ENCODE results near the gene RAD51B. TPM values are rescaled to one million over a fixed set of nuclear protein-coding genes. Genes with fewer than 3 reads are reported as not detected.

RAD51B gene
- total RNA-seq, 1 donor from 2014 or later: 16.7 TPM

- Mint-ChIP-seq H3K27me3 (ENCODE audit: low read depth) (no peaks in the 10 kb centered on the region), H3K36me3 (ENCODE audit: low read depth) (no peaks in the 10 kb centered on the region), H3K4me3 (no peak overlapping the region), H3K4me1 (peaks cover 11% of the 10 kb centered on the region), H3K27ac (ENCODE audit: unreplicated experiment) (no peak overlapping the region), H3K9me3 (peaks cover 6% of the 10 kb centered on the region)
- no peak for DNase-seq (ENCODE audit: low read depth, low spot score)
- TF ChIP-seq, protein P1, sequence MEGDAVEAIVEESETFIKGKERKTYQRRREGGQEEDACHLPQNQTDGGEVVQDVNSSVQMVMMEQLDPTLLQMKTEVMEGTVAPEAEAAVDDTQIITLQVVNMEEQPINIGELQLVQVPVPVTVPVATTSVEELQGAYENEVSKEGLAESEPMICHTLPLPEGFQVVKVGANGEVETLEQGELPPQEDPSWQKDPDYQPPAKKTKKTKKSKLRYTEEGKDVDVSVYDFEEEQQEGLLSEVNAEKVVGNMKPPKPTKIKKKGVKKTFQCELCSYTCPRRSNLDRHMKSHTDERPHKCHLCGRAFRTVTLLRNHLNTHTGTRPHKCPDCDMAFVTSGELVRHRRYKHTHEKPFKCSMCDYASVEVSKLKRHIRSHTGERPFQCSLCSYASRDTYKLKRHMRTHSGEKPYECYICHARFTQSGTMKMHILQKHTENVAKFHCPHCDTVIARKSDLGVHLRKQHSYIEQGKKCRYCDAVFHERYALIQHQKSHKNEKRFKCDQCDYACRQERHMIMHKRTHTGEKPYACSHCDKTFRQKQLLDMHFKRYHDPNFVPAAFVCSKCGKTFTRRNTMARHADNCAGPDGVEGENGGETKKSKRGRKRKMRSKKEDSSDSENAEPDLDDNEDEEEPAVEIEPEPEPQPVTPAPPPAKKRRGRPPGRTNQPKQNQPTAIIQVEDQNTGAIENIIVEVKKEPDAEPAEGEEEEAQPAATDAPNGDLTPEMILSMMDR (conservative IDR thresholded peaks at IDR 0.05): no peak
Measured at GRCh38 chr14:68208218-68208617, 388.6 kb downstream of the RAD51B start.

GRCh38 chr14:68208626-68209317 is 389.2 kb downstream of the RAD51B start:
- TF ChIP-seq, protein P1 (conservative IDR thresholded peaks at IDR 0.05): no peak
- Mint-ChIP-seq H3K27me3 (ENCODE audit: low read depth) (no peaks in the 10 kb centered on the region), H3K9me3 (peaks cover 6% of the 10 kb centered on the region), H3K27ac (ENCODE audit: unreplicated experiment) (no peak overlapping the region), H3K4me1 (peaks cover 11% of the 10 kb centered on the region), H3K4me3 (no peak overlapping the region), H3K36me3 (ENCODE audit: low read depth) (no peaks in the 10 kb centered on the region)
- no peak for DNase-seq (ENCODE audit: low read depth, low spot score)

DNA sequence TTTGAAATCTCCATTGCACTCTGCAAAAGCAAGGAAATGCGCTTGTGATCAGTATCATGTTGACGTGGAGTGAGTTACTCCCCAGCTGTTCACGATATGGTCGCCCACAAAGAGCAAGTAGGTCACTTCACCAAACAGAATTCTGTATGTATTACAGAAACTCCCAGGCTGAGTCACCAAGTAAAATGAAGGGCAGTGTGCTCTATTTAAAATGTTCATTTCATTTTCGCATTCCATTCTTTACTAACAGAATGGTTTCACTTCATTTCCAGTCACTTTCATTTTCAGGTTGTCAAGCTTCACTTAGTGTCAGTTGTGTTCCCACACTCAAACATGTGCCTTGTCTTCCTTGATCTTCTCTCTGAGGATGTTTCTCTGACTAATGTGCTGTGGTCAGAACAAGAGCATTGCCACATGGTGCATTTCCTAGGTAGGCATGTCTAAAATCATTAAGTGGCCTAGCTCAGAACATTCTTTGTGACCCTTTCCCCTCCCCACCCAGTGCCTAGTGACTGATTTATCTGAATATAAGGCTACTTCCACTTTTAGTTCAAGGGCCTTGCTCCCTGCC is 391.2 kb downstream of the RAD51B start:
- Mint-ChIP-seq H3K9me3 (peaks cover 3% of the 10 kb centered on the region), H3K27me3 (ENCODE audit: low read depth) (no peaks in the 10 kb centered on the region), H3K4me3 (no peak overlapping the region), H3K27ac (ENCODE audit: unreplicated experiment) (peak overlapping the region; percentile 51), H3K4me1 (peaks cover 11% of the 10 kb centered on the region), H3K36me3 (ENCODE audit: low read depth) (no peaks in the 10 kb centered on the region)
- TF ChIP-seq, protein P1 (conservative IDR thresholded peaks at IDR 0.05): no peak
- DNase-seq (ENCODE audit: low read depth, low spot score): no peak

DNA sequence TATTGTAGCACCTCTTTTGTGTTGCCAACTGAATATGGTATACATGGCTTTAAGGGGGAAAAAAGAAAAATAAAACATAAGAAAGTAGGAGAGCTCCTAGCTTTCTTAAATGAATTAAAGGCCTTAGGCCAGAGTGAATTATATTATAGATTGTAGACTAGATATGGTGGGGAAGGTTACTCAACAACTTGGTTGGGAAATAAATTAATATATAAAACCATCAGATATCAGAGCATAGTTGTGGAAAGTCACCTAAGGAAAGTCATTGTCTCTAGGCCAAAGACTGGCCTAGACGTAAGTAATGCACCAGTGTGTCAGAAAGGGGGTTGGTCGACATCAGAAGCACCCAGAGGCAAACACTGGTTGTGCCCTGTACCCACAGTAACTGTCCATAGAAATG is 391.8 kb downstream of the RAD51B start:
- H3K36me3 Mint-ChIP-seq (ENCODE audit: low read depth): no peaks in the 10 kb centered on the region
- H3K9me3 Mint-ChIP-seq: peaks cover 3% of the 10 kb centered on the region
- no peaks in the 10 kb centered on the region for H3K27me3 Mint-ChIP-seq (ENCODE audit: low read depth)
- TF ChIP-seq, protein P1 (conservative IDR thresholded peaks at IDR 0.05): no peak
- no peak for DNase-seq (ENCODE audit: low read depth, low spot score)
- peaks cover 8% of the 10 kb centered on the region for H3K4me1 Mint-ChIP-seq
- no peak overlapping the region for H3K4me3 Mint-ChIP-seq
- no peak overlapping the region for H3K27ac Mint-ChIP-seq (ENCODE audit: unreplicated experiment)

DNA sequence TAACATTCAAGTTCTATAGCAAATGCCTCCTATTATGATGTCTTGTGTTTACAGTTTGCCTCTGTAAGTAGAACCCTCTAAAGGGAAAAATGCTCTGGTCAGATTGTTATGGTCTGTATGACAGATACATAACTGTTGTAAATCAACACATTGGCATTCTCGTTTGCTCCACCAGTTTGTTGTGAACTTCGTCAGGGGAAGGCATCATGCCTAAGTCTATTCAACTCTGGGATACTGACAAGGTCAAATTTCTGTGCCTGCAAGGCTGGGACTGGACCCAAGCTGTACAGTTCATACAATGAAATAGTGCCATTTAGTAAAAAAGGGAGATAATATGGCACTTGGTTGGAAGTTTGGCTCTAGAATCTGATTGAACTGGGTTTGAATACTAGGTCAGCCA is 392.3 kb downstream of the RAD51B start:
- Mint-ChIP-seq H3K9me3 (peaks cover 3% of the 10 kb centered on the region), H3K4me1 (peaks cover 8% of the 10 kb centered on the region), H3K27me3 (ENCODE audit: low read depth) (no peaks in the 10 kb centered on the region), H3K4me3 (no peak overlapping the region), H3K27ac (ENCODE audit: unreplicated experiment) (no peak overlapping the region), H3K36me3 (ENCODE audit: low read depth) (no peaks in the 10 kb centered on the region)
- TF ChIP-seq, protein P1 (conservative IDR thresholded peaks at IDR 0.05): no peak
- no peak for DNase-seq (ENCODE audit: low read depth, low spot score)
